ENCODE results near the gene SYCP3.

The SYCP3 gene

GRCh38 chr12:101719566-101719965, 19.7 kb downstream of the SYCP3 start:
- DNase-seq (ENCODE audit: low spot score): no peak
- H3K27ac ChIP-seq: no peak overlapping the region
- TF ChIP-seq CTCF (IDR thresholded peaks at IDR 0.05): no peak
- no peak overlapping the region for H3K4me3 ChIP-seq

DNA sequence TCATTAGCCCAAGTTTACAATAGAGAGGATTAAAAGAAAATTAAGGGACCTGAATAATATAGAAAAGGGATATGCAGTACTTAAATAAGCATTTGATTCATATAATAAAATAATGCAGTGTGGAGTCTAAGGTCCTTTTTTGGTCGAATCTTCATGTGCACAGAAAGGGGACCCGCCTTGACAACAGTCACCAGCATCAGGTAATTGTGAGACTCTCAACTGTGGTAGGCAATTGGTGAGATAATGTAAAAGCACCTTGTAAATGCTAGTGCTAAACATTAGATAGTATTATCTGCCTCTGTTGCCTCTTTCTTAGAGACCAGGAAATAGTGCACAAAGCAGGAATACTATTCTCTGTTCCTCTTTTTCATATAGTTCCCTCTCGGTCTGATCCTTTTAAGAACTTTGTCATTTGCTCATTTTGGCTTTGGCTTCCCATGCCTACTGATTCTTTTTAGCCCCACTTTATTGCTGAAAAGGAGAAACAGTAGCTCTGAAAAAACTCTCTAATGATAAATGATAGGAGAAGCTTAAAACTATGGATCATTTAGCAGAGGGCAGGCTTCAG, 24.3 kb downstream of the SYCP3 start:
- Histone ChIP-seq H3K4me3 (no peak overlapping the region), H3K27ac (no peak overlapping the region)
- DNase-seq (ENCODE audit: low spot score): no peak
- no peak for TF ChIP-seq CTCF (IDR thresholded peaks at IDR 0.05)

- TF ChIP-seq CTCF (IDR thresholded peaks at IDR 0.05): no peak
- DNase-seq (ENCODE audit: low spot score): no peak
- H3K27ac ChIP-seq: no peak overlapping the region
- no peak overlapping the region for H3K4me3 ChIP-seq
These were observed 25.3 kb downstream of the SYCP3 start for GRCh38 chr12:101713930-101714329.

DNA sequence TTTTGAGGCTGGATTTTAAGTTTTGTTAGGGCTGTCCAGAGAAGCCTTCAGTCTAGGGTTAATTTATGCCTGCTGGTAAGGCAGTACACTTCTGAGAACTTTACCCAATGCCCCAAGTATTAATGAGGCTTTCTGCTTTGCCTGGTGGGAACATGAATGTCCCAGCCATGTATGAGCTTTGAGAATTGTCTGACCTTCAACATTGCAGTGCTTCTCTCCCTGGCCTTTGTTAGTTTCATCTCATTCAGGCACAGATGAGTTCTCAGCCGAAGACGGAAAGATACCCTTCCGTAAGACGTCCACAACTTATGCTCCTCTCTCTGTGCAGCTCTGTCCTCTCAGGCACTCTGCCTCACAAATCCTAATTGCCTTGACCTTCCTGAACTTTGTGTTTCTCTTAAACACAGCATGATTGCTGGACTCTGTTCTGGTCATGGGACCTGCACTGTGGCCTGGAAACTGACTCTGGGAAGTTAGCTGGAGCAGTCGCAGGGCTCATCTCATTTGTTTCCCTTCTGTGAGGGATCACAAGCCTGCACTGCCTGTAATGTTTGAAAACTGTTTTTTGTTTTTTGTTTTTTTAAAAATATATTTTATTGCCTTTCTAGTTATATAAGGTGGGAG, 26.1 kb downstream of the SYCP3 start:
- TF ChIP-seq CTCF (IDR thresholded peaks at IDR 0.05): no peak
- H3K4me3 ChIP-seq: peak overlapping the region; percentile 34
- DNase-seq (ENCODE audit: low spot score): no peak
- peak overlapping the region; percentile 42 to 65 for H3K27ac ChIP-seq

DNA sequence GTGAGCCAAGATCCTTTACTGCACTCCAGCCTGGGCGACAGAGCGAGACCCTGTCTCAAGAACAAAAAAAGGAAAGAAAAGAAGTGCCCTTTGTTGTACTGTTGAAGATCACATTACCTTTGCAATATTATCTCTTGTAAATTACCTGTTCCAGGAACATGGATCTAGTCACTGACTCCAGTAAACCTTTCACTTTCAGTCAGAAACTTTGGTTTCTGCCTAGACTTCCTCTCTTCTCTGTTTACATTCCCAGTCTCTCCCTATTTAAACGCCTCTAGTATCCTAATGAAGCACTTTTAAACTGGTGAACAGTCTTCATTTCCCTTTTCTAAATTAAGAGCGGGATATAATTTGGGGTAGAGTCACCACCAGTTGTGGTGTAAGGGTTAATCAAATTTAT, 29.0 kb downstream of the SYCP3 start:
- Histone ChIP-seq H3K27ac (no peak overlapping the region), H3K4me3 (no peak overlapping the region)
- no peak for TF ChIP-seq CTCF (IDR thresholded peaks at IDR 0.05)
- DNase-seq (ENCODE audit: low spot score): no peak

DNA sequence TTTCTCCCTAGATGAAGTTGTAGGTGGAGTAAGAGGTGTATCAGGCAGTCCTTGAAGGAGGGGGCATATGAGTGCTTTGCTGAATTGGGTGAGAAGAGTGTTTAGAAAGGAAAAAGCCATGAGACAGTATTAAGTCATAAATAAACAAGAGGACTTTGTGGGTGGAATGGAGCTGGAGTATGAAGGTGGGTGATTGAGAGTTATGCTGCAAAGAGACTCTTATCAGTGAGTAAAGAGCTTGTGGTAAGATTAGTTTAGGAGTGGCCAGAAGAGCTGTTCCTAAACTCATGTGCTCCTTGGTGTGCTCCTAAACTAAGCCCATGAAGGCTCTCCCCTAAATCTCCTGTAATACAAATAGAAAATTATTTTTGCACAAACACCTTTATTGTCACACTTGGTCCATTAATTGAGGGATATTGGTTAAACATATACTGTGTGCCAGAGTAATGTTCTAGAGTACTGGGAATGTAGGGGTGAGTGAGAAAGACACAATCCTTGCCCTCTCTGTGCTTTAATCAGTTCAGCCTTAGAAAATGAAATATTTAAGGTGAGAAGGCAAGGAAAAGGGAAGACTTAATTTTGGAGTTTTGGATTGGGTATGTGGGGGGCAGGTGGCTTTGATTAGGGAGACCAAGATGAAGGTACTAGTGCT, 32.0 kb downstream of the SYCP3 start:
- no peak for TF ChIP-seq CTCF (IDR thresholded peaks at IDR 0.05)
- DNase-seq (ENCODE audit: low spot score): no peak
- Histone ChIP-seq H3K27ac (no peak overlapping the region), H3K4me3 (no peak overlapping the region)

- Histone ChIP-seq H3K4me3 (no peak overlapping the region), H3K27ac (no peak overlapping the region)
- TF ChIP-seq CTCF (IDR thresholded peaks at IDR 0.05): no peak
- no peak for DNase-seq (ENCODE audit: low spot score)
These were observed 32.9 kb downstream of the SYCP3 start for GRCh38 chr12:101706403-101706802.
